Body of pancreas (tissue), 4 donors: Measurements from ENCODE around the gene TRAPPC12. TPM values are rescaled to one million over a fixed set of nuclear protein-coding genes. Genes with fewer than 3 reads are reported as not detected.

Source experiments
- ATAC-seq: fragments of 150-250 bp; one replicate; pipeline ENCODE4 v1.9.1; 2016
- DNase-seq, 4 donors: peaks; one replicate each; pipeline ENCODE4 v3.0.0-alpha.2; 2019
- H3K27ac ChIP-seq, 4 donors: fragments of 200-600 bp; sonication (generic); 1 replicate in 3 of 4; 2 replicates in 1 of 4; pipeline versions ENCODE4 v1.5.1 to v1.6.1; 2016 to 2019; ENCODE audit warnings: mild to moderate bottlenecking in 1 of 4, mixed read lengths in 1 of 4, moderate library complexity in 1 of 4
- H3K27me3 ChIP-seq, 2 donors: fragments of 200-600 bp; sonication (generic); one replicate each; pipeline ENCODE4 v1.6.0; 2016; ENCODE audit warnings: mild to moderate bottlenecking in 1 of 2
- H3K36me3 ChIP-seq, 2 donors: fragments of 200-600 bp; sonication (generic); replicated peaks in 1 of 2; 2 replicates each; pipeline ENCODE4 v1.5.1; 2016; ENCODE audit warnings: low read depth in 2 of 2; ENCODE audit not compliant: insufficient read depth in 1 of 2
- H3K4me1 ChIP-seq: fragments of 200-600 bp; sonication (generic); one replicate; pipeline ENCODE4 v1.6.0; 2016
- H3K4me3 ChIP-seq, 2 donors: fragments of 200-600 bp; sonication (generic); 1 replicate in 1 of 2; 2 replicates in 1 of 2; pipeline ENCODE4 v1.5.1; 2016 to 2019
- H3K9me3 ChIP-seq, 3 donors: fragments of 200-600 bp; sonication (generic); 1 replicate in 2 of 3; 2 replicates in 1 of 3; pipeline ENCODE4 v1.5.1; 2016
- POLR2A ChIP-seq, 3 donors: fragments of 450-650 bp; IDR thresholded peaks; one replicate each; pipeline ENCODE4 v1.6.1; 2016; ENCODE audit warnings: antibody characterized with exemption in 3 of 3, mild to moderate bottlenecking in 2 of 3
- WGBS, 2 donors: methylation state at CpG; one replicate each; pipeline ENCODE4 v1.1.5; 2017; 5-methylcytosine and 5-hydroxymethylcytosine counted together
- intact Hi-C: fragments of 100-400 bp; cut with DNase I; formaldehyde crosslinking; loops from one replicate; pipeline ENCODE4 v1.15.1; 2023
- total RNA-seq, 2 donors: library from RNA; depleted of rRNA; stranded (reverse); fragments of >200 nt; gene quantifications; one replicate each; pipeline ENCODE4 v1.1.0, GENCODE V29; 2016
- TF ChIP-seq, protein P1 (sequence below), 7 experiments: fragments of 450-650 bp in 4 of 7; fragments of 200-600 bp in 3 of 7; sonication (generic) in 3 of 7; IDR thresholded peaks; one replicate each; pipeline ENCODE4 v1.5.1; 2016 to 2019; ENCODE audit warnings: antibody characterized with exemption in 7 of 7

TRAPPC12 gene
- total RNA-seq, 2 donors from 2014 or later = 43.1 to 134 TPM

DNA sequence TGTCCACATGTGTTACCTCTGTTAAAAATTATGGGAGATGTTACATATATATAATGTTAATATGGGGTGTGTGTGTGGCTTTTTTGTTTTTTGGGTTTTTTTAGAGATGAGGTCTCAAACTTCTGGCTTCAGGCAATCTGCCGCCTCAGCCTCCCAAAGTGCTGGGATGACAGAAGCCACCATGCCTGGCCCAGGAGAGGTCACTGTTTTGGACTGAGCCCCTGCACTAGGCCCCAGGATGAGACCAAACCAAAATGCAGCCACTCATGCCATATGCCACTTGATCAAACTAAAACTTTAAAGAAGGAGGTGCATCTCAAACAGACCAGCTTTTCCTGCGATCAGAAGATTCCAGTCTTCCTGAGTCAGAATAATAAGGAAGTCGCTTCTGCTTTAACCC, 137.3 kb downstream of the TRAPPC12 start:
- no peak for TF ChIP-seq POLR2A (IDR thresholded peaks at IDR 0.05)
- TF ChIP-seq, protein P1, sequence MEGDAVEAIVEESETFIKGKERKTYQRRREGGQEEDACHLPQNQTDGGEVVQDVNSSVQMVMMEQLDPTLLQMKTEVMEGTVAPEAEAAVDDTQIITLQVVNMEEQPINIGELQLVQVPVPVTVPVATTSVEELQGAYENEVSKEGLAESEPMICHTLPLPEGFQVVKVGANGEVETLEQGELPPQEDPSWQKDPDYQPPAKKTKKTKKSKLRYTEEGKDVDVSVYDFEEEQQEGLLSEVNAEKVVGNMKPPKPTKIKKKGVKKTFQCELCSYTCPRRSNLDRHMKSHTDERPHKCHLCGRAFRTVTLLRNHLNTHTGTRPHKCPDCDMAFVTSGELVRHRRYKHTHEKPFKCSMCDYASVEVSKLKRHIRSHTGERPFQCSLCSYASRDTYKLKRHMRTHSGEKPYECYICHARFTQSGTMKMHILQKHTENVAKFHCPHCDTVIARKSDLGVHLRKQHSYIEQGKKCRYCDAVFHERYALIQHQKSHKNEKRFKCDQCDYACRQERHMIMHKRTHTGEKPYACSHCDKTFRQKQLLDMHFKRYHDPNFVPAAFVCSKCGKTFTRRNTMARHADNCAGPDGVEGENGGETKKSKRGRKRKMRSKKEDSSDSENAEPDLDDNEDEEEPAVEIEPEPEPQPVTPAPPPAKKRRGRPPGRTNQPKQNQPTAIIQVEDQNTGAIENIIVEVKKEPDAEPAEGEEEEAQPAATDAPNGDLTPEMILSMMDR (IDR thresholded peaks at IDR 0.05) = no peak
- H3K4me3 ChIP-seq = no peak overlapping the region
- peaks cover 30% of the 10 kb centered on the region for H3K4me1 ChIP-seq
- H3K27me3 ChIP-seq = no peaks in the 10 kb centered on the region
- H3K27ac ChIP-seq = no peak overlapping the region
- DNase-seq (no peak), ATAC-seq (no peak)
- intact Hi-C loops = no loop called here
- peaks cover 0 to 9% of the 10 kb centered on the region in 2 donors for H3K36me3 ChIP-seq
- 96% methylated on average over 3 of the region's 3 CpGs for WGBS, 2 donors
- no peaks in the 10 kb centered on the region for H3K9me3 ChIP-seq

DNA sequence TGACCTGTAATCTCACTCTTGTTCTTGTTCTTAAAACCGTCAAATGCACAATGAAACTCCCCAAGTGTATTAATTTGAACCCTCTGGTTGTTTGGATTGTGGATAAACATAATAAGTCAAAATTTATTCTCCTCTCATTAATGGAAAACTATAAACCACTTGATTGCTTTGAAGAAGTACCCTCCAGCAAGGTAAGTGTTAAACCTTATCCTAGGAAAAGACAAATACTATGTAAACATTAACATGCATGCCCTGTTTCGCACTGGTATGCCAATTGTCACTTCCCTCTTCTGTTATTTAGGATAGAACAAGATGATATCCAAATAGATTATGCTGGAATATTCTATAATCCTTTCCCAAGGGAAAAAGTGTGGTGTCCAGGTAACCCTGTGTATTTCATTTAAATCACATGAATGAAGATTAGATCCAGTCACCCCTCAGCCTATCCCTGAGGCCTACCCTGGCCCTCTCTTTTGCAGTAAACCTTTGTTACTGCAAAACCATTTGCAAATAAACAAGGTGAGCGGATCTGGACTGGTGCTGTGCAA, 138.5 kb downstream of the TRAPPC12 start:
- no peaks in the 10 kb centered on the region for H3K27me3 ChIP-seq
- peak overlapping the region; percentile 53 to 99 for H3K4me3 ChIP-seq
- peak overlapping the region; percentile 93 to 99 (median 98) for H3K27ac ChIP-seq
- DNase-seq (no peak), ATAC-seq (no peak)
- no peaks in the 10 kb centered on the region for H3K9me3 ChIP-seq
- intact Hi-C loops = no loop called here
- TF ChIP-seq POLR2A (IDR thresholded peaks at IDR 0.05) = no peak
- TF ChIP-seq, protein P1 (IDR thresholded peaks at IDR 0.05) = no peak
- H3K4me1 ChIP-seq = peaks cover 36% of the 10 kb centered on the region
- H3K36me3 ChIP-seq = peaks cover 0 to 2% of the 10 kb centered on the region in 2 donors
- 21 to 23% methylated on average over 3 of the region's 3 CpGs for WGBS, 2 donors

DNA sequence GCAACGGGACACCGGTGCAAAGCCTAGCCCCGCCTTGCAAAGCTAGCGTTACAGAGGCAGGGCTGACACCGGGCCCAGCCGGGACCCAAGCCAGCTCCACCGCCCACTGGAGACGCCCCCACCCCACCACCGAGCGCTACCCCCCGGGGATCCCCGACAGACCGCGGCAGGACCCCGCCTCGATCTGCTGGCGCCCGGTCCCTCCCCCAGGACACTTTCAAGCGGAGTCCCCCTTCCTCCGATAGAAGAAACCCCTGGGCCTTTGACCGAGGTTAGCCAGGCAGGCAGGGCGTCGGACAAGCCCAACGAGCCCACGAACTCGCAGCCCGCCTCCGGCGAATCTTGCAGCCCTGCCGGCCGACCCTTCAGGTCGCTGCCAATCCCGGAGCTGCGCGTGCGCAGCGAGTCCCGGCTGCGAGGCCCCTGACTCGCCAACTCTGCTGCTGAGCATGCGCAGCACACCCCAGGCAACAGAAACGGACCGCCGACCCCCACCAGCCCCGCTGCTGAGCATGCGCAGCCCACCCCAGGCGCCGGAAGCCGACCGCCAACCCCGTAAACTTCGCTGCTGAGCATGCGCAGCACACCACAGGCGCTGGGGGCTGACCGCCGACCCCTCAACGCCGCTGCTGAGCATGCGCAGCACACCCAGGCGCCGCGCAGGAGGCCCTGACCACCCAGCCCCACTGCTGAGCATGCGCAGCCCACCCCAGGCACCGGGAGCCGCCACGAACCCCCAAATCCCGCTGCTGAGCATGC, 139.2 kb downstream of the TRAPPC12 start:
- no peaks in the 10 kb centered on the region for H3K27me3 ChIP-seq
- WGBS, 2 donors = 0% methylated on average over 6 to 53 of the region's 67 CpGs
- peak overlapping the region; percentile 93 to 99 (median 98) for H3K27ac ChIP-seq
- DNase-seq = peak; percentile 97 to 99 (median 98)
- H3K4me3 ChIP-seq = peak overlapping the region; percentile 53 to 99
- no peaks in the 10 kb centered on the region for H3K9me3 ChIP-seq
- intact Hi-C loops = no loop called here
- ATAC-seq = peak; percentile 93
- no peaks in the 10 kb centered on the region for H3K36me3 ChIP-seq
- H3K4me1 ChIP-seq = peaks cover 43% of the 10 kb centered on the region
- TF ChIP-seq, protein P1 (IDR thresholded peaks at IDR 0.05) = peak in 1 of 7 experiments; percentile 27
- TF ChIP-seq POLR2A (IDR thresholded peaks at IDR 0.05) = peak in 2 of 3 donors; percentile 52 to 82

DNA sequence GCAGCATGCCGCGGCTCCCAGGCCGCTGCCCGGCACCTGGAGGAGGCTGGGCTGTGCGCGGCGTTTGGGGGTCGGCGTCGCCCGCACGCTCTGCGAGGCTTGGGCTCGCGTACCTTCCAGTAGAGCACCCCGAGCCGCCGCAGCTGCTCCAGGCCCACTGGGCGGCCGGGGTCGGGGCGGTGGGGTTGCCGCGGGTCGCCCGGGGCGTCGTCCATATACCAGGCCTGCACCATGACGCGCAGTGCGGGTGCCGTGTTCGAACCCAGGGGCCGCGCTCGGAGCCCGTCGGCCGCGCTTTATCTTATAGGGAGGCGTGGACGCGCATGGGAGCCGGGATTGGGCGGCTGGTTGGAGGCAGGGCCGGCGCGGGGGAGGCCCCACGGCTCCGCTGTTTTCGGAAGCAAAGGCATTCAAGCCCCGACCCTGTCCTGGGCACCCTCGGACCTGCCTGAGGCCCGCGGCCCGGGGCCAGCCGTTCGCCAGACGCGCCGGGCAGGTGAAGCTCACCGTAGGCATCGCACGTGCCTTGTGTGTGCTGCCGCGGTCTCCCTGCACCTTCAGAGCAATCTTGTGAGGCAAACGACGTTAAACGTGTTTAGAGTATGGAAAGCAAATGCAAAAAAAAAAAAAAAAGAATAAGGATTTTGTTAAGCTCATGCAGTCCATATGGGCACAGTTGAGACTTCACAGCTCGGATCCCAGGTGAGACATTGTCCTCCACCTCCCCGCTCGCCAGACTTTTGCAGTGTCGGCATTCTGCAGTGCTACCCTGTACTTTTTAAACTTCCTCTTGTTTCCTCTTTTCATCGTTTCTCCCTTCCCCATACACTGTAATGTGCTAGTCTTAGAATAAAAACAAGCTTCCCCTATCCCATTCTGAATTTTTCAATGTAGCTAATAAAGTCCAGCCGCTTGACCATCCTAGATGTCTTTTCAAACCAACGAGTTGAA, 140.0 kb downstream of the TRAPPC12 start, which contains the start of gene ADI1:
Gene ADI1, minus strand, starts transcription at position 277 of the 951 bp plus-strand sequence. Its CDS starts 44 bp downstream, at position 233.
- WGBS, 2 donors = 3 to 9% methylated on average over 31 to 67 of the region's 76 CpGs
- no peaks in the 10 kb centered on the region for H3K36me3 ChIP-seq
- no peaks in the 10 kb centered on the region for H3K9me3 ChIP-seq
- peak within 1 kb of the TSS; percentile 93 to 99 (median 98) for H3K27ac ChIP-seq
- ATAC-seq = peak; percentile 74
- peak within 1 kb of the TSS; percentile 53 to 99 for H3K4me3 ChIP-seq
- no peaks in the 10 kb centered on the region for H3K27me3 ChIP-seq
- DNase-seq = peak; percentile 82 to 86 (median 84)
- TF ChIP-seq, protein P1 (IDR thresholded peaks at IDR 0.05) = no peak
- TF ChIP-seq POLR2A (IDR thresholded peaks at IDR 0.05) = peak; percentile 65 to 81 (median 80)
- intact Hi-C loops = no loop called here
- H3K4me1 ChIP-seq = peaks cover 51% of the 10 kb centered on the region
